Tibial artery (tissue), 4 donors: ENCODE results near the gene TMEM259.

Source experiments
- DNase-seq, 2 donors: peaks; one replicate each; pipeline ENCODE4 v3.0.0-alpha.2; 2019
- H3K27ac ChIP-seq, 2 donors: fragments of 200-600 bp; sonication (generic) in 1 of 2; 1 replicate in 1 of 2; 2 replicates in 1 of 2; pipeline ENCODE4 v1.5.1; 2018 to 2019; ENCODE audit warnings: mild to moderate bottlenecking in 1 of 2
- H3K27me3 ChIP-seq, 2 donors: fragments of 200-600 bp; sonication (generic) in 1 of 2; one replicate each; pipeline versions ENCODE4 v1.5.1 to v1.6.0; 2016 to 2019
- H3K36me3 ChIP-seq, 3 donors: fragments of 200-600 bp; sonication (generic) in 2 of 3; one replicate each; pipeline ENCODE4 v1.5.1; 2016 to 2019; ENCODE audit warnings: mild to moderate bottlenecking in 2 of 3
- H3K4me1 ChIP-seq, 4 donors: fragments of 200-600 bp; sonication (generic) in 2 of 4; 1 replicate in 3 of 4; 2 replicates in 1 of 4; pipeline ENCODE4 v1.5.1; 2016 to 2019
- H3K4me3 ChIP-seq, 2 donors: fragments of 200-600 bp; sonication (generic) in 1 of 2; 1 replicate in 1 of 2; 2 replicates in 1 of 2; pipeline ENCODE4 v1.5.1; 2018 to 2019; ENCODE audit warnings: mild to moderate bottlenecking in 2 of 2
- H3K9me3 ChIP-seq, 3 donors: fragments of 200-600 bp; sonication (generic) in 1 of 3; one replicate each; pipeline ENCODE4 v1.5.1; 2016 to 2019
- intact Hi-C: fragments of 100-400 bp; cut with DNase I; formaldehyde crosslinking; loops from one replicate; pipeline ENCODE4 v1.15.0; 2023; ENCODE audit warnings: low total_unique reads
- TF ChIP-seq, protein P1 (sequence below), 2 experiments: fragments of 200-600 bp in 1 of 2; fragments of 450-650 bp in 1 of 2; IDR thresholded peaks; one replicate each; pipeline ENCODE4 v1.5.1; 2017 to 2019; ENCODE audit warnings: antibody characterized with exemption in 2 of 2, mild to moderate bottlenecking in 1 of 2, moderate library complexity in 1 of 2

TMEM259 gene

DNA sequence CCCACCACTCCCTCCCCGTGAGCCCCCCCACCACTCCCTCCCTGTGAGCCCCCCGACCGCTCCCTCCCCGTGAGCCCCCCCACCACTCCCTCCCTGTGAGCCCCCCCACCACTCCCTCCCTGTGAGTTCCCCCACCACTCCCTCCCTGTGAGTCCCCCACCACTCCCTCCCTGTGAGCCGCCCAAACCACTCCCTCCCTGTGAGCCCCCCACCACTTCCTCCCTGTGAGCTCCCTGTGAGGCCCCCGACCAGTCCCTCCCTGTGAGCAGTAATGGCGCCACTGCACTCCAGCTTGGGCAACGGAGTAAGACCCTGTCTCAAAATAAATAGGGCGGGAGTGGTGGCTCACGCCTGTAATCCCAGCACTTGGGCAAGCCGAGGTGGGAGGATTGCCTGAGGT, 28.9 kb upstream of the TMEM259 start:
- intact Hi-C loops = no loop called here
- Histone ChIP-seq H3K27me3 (no peaks in the 10 kb centered on the region), H3K4me1 (no peaks in the 10 kb centered on the region), H3K27ac (no peak overlapping the region), H3K9me3 (no peaks in the 10 kb centered on the region), H3K4me3 (no peak overlapping the region), H3K36me3 (no peaks in the 10 kb centered on the region)
- TF ChIP-seq, protein P1, sequence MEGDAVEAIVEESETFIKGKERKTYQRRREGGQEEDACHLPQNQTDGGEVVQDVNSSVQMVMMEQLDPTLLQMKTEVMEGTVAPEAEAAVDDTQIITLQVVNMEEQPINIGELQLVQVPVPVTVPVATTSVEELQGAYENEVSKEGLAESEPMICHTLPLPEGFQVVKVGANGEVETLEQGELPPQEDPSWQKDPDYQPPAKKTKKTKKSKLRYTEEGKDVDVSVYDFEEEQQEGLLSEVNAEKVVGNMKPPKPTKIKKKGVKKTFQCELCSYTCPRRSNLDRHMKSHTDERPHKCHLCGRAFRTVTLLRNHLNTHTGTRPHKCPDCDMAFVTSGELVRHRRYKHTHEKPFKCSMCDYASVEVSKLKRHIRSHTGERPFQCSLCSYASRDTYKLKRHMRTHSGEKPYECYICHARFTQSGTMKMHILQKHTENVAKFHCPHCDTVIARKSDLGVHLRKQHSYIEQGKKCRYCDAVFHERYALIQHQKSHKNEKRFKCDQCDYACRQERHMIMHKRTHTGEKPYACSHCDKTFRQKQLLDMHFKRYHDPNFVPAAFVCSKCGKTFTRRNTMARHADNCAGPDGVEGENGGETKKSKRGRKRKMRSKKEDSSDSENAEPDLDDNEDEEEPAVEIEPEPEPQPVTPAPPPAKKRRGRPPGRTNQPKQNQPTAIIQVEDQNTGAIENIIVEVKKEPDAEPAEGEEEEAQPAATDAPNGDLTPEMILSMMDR (IDR thresholded peaks at IDR 0.05) = no peak
- no peak for DNase-seq

DNA sequence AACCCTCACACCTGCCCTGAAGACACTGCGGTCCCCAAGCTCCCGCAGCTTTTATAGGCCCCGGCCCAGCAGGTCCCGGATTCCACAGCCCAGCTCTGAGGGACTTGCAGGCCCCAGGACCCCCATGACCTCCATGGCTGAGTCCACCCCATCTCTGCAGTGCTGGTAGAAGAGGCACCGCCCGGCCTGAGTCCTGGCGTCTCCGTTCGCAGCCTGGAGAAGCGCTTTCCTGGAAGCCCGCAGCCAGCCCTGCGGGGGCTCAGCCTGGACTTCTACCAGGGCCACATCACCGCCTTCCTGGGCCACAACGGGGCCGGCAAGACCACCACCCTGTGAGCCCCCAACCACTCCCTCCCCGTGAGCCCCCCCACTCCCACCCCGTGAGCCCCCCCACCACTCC, 28.2 kb upstream of the TMEM259 start:
- DNase-seq = no peak
- H3K36me3 ChIP-seq = no peaks in the 10 kb centered on the region

DNA sequence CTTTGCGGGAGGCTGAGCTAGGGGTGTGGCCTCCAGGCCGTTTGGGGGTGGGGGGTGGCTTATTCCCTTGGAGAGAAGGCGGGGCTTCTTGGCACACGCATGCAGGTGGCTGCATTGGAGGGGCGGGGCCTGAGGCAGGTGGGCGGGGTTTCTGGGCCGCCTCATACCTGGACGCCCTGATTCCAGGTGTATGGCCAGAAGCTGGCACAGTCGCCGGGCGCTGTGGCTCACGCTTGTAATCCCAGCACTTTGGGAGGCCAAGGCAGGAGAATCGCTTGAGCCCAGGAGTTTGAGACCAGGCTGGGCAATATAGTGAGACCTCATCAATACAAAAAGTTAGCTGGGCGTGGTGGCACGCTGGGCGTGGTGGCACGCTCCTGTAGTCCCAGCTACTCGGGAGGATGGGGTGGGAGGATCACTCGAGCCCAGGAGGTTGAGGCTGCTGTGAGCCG, 26.8 kb upstream of the TMEM259 start:
- intact Hi-C loops = no loop called here
- H3K4me3 ChIP-seq = no peak overlapping the region
- peaks cover 0 to 12% of the 10 kb centered on the region in 2 donors for H3K27me3 ChIP-seq
- no peak overlapping the region for H3K27ac ChIP-seq
- no peaks in the 10 kb centered on the region for H3K9me3 ChIP-seq
- no peak for DNase-seq
- TF ChIP-seq, protein P1 (IDR thresholded peaks at IDR 0.05) = no peak
- peaks cover 0 to 5% (median 1%) of the 10 kb centered on the region in 4 donors for H3K4me1 ChIP-seq
- H3K36me3 ChIP-seq = no peaks in the 10 kb centered on the region

More for the DNA sequence above, 28.2 kb upstream of the TMEM259 start:
- no peak overlapping the region for H3K27ac ChIP-seq
- no peaks in the 10 kb centered on the region for H3K4me1 ChIP-seq
- TF ChIP-seq, protein P1 (IDR thresholded peaks at IDR 0.05) = no peak
- H3K27me3 ChIP-seq = peaks cover 0 to 2% of the 10 kb centered on the region in 2 donors
- H3K4me3 ChIP-seq = no peak overlapping the region
- H3K9me3 ChIP-seq = no peaks in the 10 kb centered on the region
- intact Hi-C loops = no loop called here

DNA sequence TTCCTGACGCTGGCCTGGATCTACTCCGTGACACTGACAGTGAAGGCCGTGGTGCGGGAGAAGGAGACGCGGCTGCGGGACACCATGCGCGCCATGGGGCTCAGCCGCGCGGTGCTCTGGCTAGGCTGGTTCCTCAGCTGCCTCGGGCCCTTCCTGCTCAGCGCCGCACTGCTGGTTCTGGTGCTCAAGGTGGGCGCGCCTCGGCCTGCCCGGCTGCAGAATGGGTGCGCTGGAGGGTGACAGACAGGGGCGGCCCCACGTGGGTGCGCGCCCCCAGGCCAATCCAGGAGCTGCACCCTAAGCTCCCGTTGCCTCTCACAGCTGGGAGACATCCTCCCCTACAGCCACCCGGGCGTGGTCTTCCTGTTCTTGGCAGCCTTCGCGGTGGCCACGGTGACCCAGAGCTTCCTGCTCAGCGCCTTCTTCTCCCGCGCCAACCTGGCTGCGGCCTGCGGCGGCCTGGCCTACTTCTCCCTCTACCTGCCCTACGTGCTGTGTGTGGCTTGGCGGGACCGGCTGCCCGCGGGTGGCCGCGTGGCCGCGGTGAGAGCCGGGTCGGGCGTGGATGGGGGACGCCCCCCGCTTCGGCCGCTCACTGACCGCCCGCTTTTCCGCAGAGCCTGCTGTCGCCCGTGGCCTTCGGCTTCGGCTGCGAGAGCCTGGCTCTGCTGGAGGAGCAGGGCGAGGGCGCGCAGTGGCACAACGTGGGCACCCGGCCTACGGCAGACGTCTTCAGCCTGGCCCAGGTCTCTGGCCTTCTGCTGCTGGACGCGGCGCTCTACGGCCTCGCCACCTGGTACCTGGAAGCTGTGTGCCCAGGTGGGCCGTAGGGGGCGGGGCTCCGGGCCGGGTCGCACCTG, 26.1 kb upstream of the TMEM259 start:
- no peaks in the 10 kb centered on the region for H3K9me3 ChIP-seq
- no peak for DNase-seq
- no peak overlapping the region for H3K27ac ChIP-seq
- TF ChIP-seq, protein P1 (IDR thresholded peaks at IDR 0.05) = no peak
- H3K36me3 ChIP-seq = no peaks in the 10 kb centered on the region
- no peak overlapping the region for H3K4me3 ChIP-seq
- peaks cover 0 to 19% of the 10 kb centered on the region in 2 donors for H3K27me3 ChIP-seq
- peaks cover 0 to 12% (median 7%) of the 10 kb centered on the region in 4 donors for H3K4me1 ChIP-seq
- intact Hi-C loops = no loop called here

DNA sequence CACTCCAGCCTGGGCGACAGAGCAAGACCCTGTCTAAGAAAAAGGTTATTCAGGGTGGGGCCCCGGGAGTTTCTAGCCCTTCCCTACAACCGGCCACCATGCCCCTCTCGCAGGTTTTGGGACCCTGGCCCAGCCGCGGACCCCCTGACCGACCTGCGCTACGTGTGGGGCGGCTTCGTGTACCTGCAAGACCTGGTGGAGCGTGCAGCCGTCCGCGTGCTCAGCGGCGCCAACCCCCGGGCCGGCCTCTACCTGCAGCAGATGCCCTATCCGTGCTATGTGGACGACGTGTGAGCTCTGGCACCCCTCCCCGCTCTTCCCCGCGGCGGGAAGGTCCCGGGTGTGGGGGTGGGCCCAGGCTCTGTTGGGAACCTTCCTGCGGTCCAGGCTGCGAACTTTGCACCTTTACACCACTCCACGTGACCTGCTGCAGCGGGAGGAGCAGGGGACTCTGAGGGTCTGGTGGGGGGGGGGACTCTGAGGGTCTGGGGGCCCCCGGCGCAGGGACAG, 25.2 kb upstream of the TMEM259 start:
- H3K27me3 ChIP-seq = peaks cover 0 to 27% of the 10 kb centered on the region in 2 donors
- DNase-seq = no peak
- intact Hi-C loops = no loop called here
- H3K4me1 ChIP-seq = peaks cover 0 to 21% (median 16%) of the 10 kb centered on the region in 4 donors
- no peaks in the 10 kb centered on the region for H3K36me3 ChIP-seq
- no peak overlapping the region for H3K27ac ChIP-seq
- TF ChIP-seq, protein P1 (IDR thresholded peaks at IDR 0.05) = no peak
- H3K4me3 ChIP-seq = no peak overlapping the region
- no peaks in the 10 kb centered on the region for H3K9me3 ChIP-seq
